Loucy (cell line): Measurements from ENCODE around the gene SKI.

Experiments used
- H2AFZ ChIP-seq: fragments of 200-600 bp; sonication (generic); 2 replicates; pipeline ENCODE4 v1.6.0; 2016; ENCODE audit warnings: antibody characterized with exemption, mild to moderate bottlenecking, low read length, moderate library complexity
- H3F3A ChIP-seq: fragments of 200-600 bp; 2 replicates; pipeline ENCODE4 v1.6.0; 2016; ENCODE audit warnings: antibody characterized with exemption, low read depth, mild to moderate bottlenecking
- H3K27me3 ChIP-seq: fragments of 200-600 bp; sonication (generic); 2 replicates; pipeline ENCODE4 v1.6.1; 2014; ENCODE audit warnings: low read length, mild to moderate bottlenecking; ENCODE audit not compliant: insufficient read depth, poor library complexity, severe bottlenecking
- H3K36me3 ChIP-seq: fragments of 200-600 bp; sonication (generic); 2 replicates; pipeline ENCODE4 v1.6.1; 2016; ENCODE audit warnings: low read length; ENCODE audit not compliant: insufficient read depth
- H3K4me1 ChIP-seq: fragments of 200-600 bp; sonication (generic); 2 replicates; pipeline ENCODE4 v1.5.1; 2014; ENCODE audit warnings: low read length, mild to moderate bottlenecking; ENCODE audit not compliant: insufficient read depth, poor library complexity, severe bottlenecking
- H3K4me2 ChIP-seq: fragments of 200-600 bp; sonication (generic); 2 replicates; pipeline ENCODE4 v1.6.0; 2014; ENCODE audit warnings: antibody characterized with exemption, low read length, low read depth, mild to moderate bottlenecking; ENCODE audit not compliant: poor library complexity, severe bottlenecking
- H3K4me3 ChIP-seq: fragments of 200-600 bp; sonication (generic); 2 replicates; pipeline ENCODE4 v1.5.1; 2014; ENCODE audit warnings: low read length, mild to moderate bottlenecking, mixed read lengths; ENCODE audit not compliant: poor library complexity, severe bottlenecking
- H3K79me2 ChIP-seq: fragments of 200-600 bp; sonication (generic); 2 replicates; pipeline ENCODE4 v1.6.1; 2014; ENCODE audit warnings: low read length; ENCODE audit not compliant: insufficient read depth
- H3K9ac ChIP-seq: fragments of 200-600 bp; sonication (generic); 2 replicates; pipeline ENCODE4 v1.6.0; 2014; ENCODE audit warnings: mild to moderate bottlenecking, low read depth, low read length, moderate library complexity; ENCODE audit not compliant: poor library complexity, severe bottlenecking
- H3K9me2 ChIP-seq: fragments of 200-600 bp; sonication (generic); replicated peaks from 2 replicates; pipeline ENCODE4 v1.6.1; 2016; ENCODE audit warnings: low read depth, low read length, mixed read lengths
- H3K9me3 ChIP-seq: fragments of 200-600 bp; sonication (generic); 2 replicates; pipeline ENCODE4 v1.6.1; 2014; ENCODE audit warnings: mild to moderate bottlenecking, antibody characterized with exemption, low read length, low read depth; ENCODE audit not compliant: insufficient read depth
- H4K20me1 ChIP-seq: fragments of 200-600 bp; sonication (generic); 2 replicates; pipeline ENCODE4 v1.6.0; 2014; ENCODE audit warnings: antibody characterized with exemption, low read length, mild to moderate bottlenecking; ENCODE audit not compliant: insufficient read depth, poor library complexity, severe bottlenecking
- CTCF ChIP-seq: fragments of 200-600 bp; sonication (generic); conservative IDR thresholded peaks from 2 replicates; pipeline ENCODE4 v1.5.1; 2014; ENCODE audit warnings: mild to moderate bottlenecking, antibody characterized with exemption, low read length
- EZH2phosphoT487 ChIP-seq: fragments of 200-600 bp; IDR thresholded peaks from 2 replicates; pipeline ENCODE4 v1.6.1; 2018; ENCODE audit warnings: antibody characterized with exemption, mild to moderate bottlenecking, moderate library complexity, borderline replicate concordance

The SKI gene

DNA sequence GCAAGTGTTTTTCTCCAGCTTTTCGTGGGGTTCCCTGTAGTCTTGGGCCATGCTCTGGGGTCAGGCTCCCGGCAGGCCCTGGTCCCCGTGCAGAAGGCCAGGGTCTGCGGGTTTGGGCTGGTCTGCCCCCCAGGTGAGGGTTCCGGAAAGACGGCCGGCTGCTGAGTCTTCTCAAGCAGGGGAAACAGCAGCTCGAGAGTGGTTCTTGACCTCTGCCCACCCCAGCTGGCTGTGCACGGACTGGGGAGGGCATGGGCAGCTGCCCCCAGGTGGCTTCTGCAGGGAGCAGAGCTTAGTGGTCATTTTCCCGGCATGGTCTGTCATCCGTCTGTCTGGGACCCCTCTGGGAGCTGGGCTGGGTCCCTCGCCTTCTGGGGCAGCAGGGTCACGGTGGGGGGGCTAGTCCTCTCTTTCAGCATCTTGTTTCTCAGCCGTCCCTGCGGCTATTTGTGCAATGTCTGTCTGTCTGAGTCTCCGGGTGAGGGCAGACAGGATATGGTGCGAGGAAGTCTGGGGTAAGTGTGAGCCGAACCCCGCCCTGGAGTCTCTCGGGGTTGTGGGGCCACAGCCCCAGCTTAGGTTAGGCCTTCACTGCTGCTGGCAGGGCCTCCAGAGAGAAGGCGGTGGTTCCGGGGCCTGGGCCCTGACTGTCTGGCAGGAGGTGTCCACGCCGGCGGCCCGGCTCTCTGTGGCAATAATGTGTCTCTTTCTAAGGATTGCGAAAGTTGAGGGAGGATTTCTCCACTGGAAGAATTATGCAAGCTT, 6.1 kb downstream of the SKI start:
- H3K4me2 ChIP-seq, result peak overlapping the region; percentile 77
- H4K20me1 ChIP-seq, result peaks cover 74% of the 10 kb centered on the region
- H3K9ac ChIP-seq, result peak overlapping the region; percentile 42

DNA sequence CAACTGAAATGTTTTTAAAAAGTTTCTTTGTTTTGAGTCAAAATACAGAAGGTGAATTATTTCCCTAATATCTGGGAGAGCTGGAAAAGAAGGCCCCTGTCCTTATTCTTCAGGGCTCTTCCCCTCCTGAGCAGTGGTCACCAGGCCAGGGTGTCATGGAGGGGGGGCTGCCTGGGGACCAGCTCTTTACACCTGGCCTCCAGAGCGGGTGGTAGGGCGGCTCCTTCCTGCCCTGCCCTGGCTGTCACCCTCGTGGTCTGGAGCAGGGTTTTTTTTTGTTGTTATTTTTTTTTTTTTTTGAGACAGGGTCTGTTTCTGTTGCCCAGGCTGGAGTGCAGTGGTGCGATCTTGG, 6.6 kb downstream of the SKI start:
- TF ChIP-seq CTCF (no peak), EZH2phosphoT487 (no peak)
- Histone ChIP-seq H3K4me3 (peak overlapping the region; percentile 71), H3K9me3 (no peaks in the 10 kb centered on the region), H3F3A (no peaks in the 10 kb centered on the region), H3K79me2 (peaks cover 100% of the 10 kb centered on the region), H3K36me3 (no peaks in the 10 kb centered on the region), H2AFZ (no peak overlapping the region), H4K20me1 (peaks cover 70% of the 10 kb centered on the region), H3K9ac (peak overlapping the region; percentile 42), H3K4me1 (peaks cover 58% of the 10 kb centered on the region), H3K4me2 (peak overlapping the region; percentile 77), H3K9me2 (no peaks in the 10 kb centered on the region), H3K27me3 (no peaks in the 10 kb centered on the region)

More for the DNA sequence above, 6.1 kb downstream of the SKI start:
- Histone ChIP-seq H3K36me3 (no peaks in the 10 kb centered on the region), H3K27me3 (no peaks in the 10 kb centered on the region), H3K9me2 (no peaks in the 10 kb centered on the region), H3K79me2 (peaks cover 100% of the 10 kb centered on the region), H2AFZ (no peak overlapping the region), H3K9me3 (no peaks in the 10 kb centered on the region), H3K4me1 (peaks cover 62% of the 10 kb centered on the region), H3K4me3 (peak overlapping the region; percentile 71), H3F3A (no peaks in the 10 kb centered on the region)
- TF ChIP-seq CTCF, result no peak
- no peak for TF ChIP-seq EZH2phosphoT487

- Histone ChIP-seq H3K36me3 (no peaks in the 10 kb centered on the region), H3K9ac (peak overlapping the region; percentile 24), H3F3A (no peaks in the 10 kb centered on the region), H3K4me3 (no peak overlapping the region), H3K9me2 (no peaks in the 10 kb centered on the region), H4K20me1 (peaks cover 68% of the 10 kb centered on the region), H3K27me3 (no peaks in the 10 kb centered on the region), H2AFZ (no peak overlapping the region), H3K79me2 (peaks cover 100% of the 10 kb centered on the region), H3K4me2 (peak overlapping the region; percentile 77), H3K4me1 (peaks cover 53% of the 10 kb centered on the region), H3K9me3 (no peaks in the 10 kb centered on the region)
- TF ChIP-seq EZH2phosphoT487 (no peak), CTCF (no peak)
Measured at GRCh38 chr1:2235300-2235998, 7.3 kb downstream of the SKI start.
